SU-DHL-6 (cell line): ENCODE data around the gene CAMKK2.

Experiments used
- CTCF ChIP-seq: fragments of 200-600 bp; sonication (generic); IDR thresholded peaks from one replicate; pipeline ENCODE4 v1.5.1; 2017; ENCODE audit warnings: antibody characterized with exemption, mild to moderate bottlenecking, low read length, moderate library complexity; ENCODE audit not compliant: insufficient read depth, poor library complexity, severe bottlenecking
- EZH2phosphoT487 ChIP-seq: fragments of 200-600 bp; sonication (generic), shearing (Covaris generic); conservative IDR thresholded peaks from 2 replicates; pipeline ENCODE4 v1.6.1; 2018; ENCODE audit warnings: mild to moderate bottlenecking, antibody characterized with exemption, low read length, moderate library complexity, mixed read lengths

- TF ChIP-seq CTCF, result no peak
- no peak for TF ChIP-seq EZH2phosphoT487
These were observed 37.4 kb downstream of the CAMKK2 start for GRCh38 chr12:121259074-121259473.
